ENCODE results near the gene MT1A. TPM values are rescaled to one million over a fixed set of nuclear protein-coding genes. Genes with fewer than 3 reads are reported as not detected.
"Not testable (repeated sequence)": the region's sequence is repeated elsewhere in the genome, so short reads cannot be mapped to it uniquely, and the experiment has no call there.

Gene MT1A
- polyA plus RNA-seq, 3 donors from 2014 or later, result not detected

DNA sequence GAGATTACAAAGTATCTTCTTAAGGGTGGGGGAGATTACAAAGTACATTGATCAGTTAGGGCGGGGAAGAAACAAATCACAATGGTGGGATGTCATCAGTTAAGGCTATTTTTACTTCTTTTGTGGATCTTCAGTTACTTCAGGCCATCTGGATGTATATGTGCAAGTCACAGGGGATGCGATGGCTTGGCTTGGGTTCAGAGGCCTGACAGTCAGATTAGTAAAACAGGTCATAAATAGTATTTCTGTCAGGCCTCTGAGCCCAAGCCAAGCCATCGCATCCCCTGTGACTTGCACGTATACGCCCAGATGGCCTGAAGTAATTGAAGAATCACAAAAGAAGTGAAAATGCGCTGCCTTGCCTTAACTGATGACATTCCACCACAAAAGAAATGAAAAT is 36.1 kb downstream of the MT1A start:
- peaks cover 17 to 28% (median 20%) of the 10 kb centered on the region in 3 donors for H3K27me3 Mint-ChIP-seq (ENCODE audit: low read depth in 3 of 3)
- H3K9me3 Mint-ChIP-seq, H3K27ac Mint-ChIP-seq, H3K36me3 Mint-ChIP-seq, H3K4me3 Mint-ChIP-seq, DNase-seq: not testable (repeated sequence)
- peaks cover 12 to 13% of the 10 kb centered on the region in 2 donors for H3K4me1 Mint-ChIP-seq

DNA sequence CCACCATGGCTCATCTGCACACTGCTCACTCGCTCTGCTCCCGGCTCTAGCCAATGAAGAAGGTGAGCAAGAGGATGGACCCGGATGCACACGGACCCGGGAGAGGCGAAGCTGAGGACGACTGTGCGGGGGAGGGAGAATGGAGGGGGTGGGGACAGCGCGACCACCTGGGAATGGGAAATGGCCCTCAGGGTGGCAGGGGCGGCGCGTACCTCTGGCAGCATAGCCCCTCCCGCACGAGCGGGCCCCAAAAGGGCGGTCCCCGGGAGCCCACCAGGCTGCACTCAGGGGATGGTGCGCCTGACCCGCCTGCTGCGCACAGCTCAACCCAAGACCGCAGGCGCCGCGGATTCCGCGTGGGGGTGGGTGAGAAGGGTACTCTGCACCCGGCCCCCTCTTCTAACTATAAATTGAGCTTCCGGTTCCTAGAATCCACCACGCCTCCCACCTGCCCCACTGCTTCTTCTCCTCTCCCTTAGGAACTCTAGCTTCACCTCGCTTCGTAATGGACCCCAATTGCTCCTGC is 37.3 kb downstream of the MT1A start:
- H3K9me3 Mint-ChIP-seq, result no peaks in the 10 kb centered on the region
- H3K27me3 Mint-ChIP-seq (ENCODE audit: low read depth in 3 of 3), result peaks cover 14 to 28% (median 18%) of the 10 kb centered on the region in 3 donors
- DNase-seq, result peak in 2 of 3 donors; percentile 40 to 45
- peaks cover 12 to 13% of the 10 kb centered on the region in 2 donors for H3K4me1 Mint-ChIP-seq
- H3K4me3 Mint-ChIP-seq, result peak overlapping the region; percentile 42 to 84 (median 65)
- no peak overlapping the region for H3K27ac Mint-ChIP-seq
- H3K36me3 Mint-ChIP-seq, result no peaks in the 10 kb centered on the region

DNA sequence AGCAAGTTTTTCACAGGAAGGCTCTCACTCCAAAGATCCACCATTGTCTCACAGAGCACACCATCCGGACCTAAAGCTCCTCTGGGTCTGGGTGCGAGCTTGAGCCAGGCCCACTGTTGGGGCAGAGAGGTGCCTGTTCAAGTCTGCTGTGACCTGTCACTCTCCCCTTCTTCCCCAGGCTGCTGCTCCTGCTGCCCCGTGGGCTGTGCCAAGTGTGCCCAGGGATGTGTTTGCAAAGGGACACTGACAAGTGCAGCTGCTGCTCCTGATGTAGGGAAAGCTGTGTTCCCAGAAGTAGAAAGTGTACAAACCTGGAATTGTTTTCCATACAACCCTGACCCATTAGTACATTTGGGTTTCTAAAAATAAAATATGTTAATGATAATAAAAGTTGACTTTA is 39.0 kb downstream of the MT1A start:
- no peaks in the 10 kb centered on the region for H3K9me3 Mint-ChIP-seq
- H3K4me1 Mint-ChIP-seq, result peaks cover 21 to 26% of the 10 kb centered on the region in 2 donors
- peaks cover 13 to 20% (median 14%) of the 10 kb centered on the region in 3 donors for H3K27me3 Mint-ChIP-seq (ENCODE audit: low read depth in 3 of 3)
- no peak overlapping the region for H3K27ac Mint-ChIP-seq
- DNase-seq, result no peak
- H3K36me3 Mint-ChIP-seq, result no peaks in the 10 kb centered on the region
- H3K4me3 Mint-ChIP-seq, result no peak overlapping the region

DNA sequence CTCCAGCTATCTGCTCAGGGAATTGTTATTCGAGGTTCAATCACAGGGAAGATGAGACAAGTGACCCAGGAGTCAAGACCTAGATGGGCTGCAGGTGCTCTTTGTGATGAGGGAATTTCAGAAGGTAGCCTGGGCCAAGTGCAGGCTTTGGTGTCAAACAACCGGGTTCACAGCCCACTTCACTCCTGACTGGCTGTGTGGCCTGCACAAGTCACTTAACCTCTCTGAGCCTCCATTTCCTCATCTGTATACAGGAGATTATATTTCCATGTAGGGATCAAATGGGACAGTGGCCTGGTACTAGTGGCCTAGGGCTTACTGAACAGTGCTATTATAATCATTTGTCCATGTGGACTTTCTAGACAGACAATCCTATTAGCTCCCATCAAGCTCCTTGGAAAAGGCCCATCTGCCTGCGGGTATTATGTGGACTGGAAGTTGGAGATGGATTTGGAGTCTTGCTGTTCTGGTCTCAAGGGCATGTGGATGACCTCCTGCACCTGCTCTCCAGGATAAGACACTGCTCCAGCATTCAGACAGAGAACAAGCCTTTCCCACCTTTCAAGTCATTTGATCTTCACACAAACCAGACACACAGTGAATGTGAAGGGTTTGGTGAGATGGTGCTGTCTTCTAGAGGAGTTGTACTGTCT is 40.7 kb downstream of the MT1A start:
- Mint-ChIP-seq H3K27me3 (ENCODE audit: low read depth in 3 of 3) (peaks cover 8% of the 10 kb centered on the region in 3 donors), H3K4me3 (no peak overlapping the region), H3K4me1 (peaks cover 30 to 43% of the 10 kb centered on the region in 2 donors), H3K9me3 (no peaks in the 10 kb centered on the region), H3K36me3 (peaks cover 0 to 4% (median 0%) of the 10 kb centered on the region in 3 donors), H3K27ac (no peak overlapping the region)
- DNase-seq, result no peak

DNA sequence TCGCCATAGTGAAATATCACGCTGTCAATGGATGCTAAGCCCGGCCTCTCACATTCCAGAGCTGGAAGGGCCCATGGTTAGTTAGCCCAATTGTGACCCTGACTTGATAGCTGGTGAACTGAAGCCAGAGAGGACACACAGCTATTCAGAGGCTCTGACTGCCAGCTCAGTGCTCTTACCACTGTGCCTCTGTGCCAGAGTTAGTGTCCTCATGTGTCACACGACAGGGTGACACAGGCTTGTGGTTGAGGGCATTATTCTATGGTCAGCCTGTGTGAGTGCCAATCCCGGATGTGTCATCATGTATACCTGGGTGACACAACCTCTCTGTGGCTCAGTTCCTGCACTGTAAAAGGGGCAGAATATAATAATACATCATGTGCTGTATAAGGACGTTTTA is 41.4 kb downstream of the MT1A start:
- peaks cover 29 to 44% of the 10 kb centered on the region in 2 donors for H3K4me1 Mint-ChIP-seq
- DNase-seq, result no peak
- no peak overlapping the region for H3K27ac Mint-ChIP-seq
- peaks cover 0 to 4% (median 0%) of the 10 kb centered on the region in 3 donors for H3K36me3 Mint-ChIP-seq
- H3K27me3 Mint-ChIP-seq (ENCODE audit: low read depth in 3 of 3), result peaks cover 5 to 7% (median 7%) of the 10 kb centered on the region in 3 donors
- H3K4me3 Mint-ChIP-seq, result no peak overlapping the region
- H3K9me3 Mint-ChIP-seq, result no peaks in the 10 kb centered on the region

DNA sequence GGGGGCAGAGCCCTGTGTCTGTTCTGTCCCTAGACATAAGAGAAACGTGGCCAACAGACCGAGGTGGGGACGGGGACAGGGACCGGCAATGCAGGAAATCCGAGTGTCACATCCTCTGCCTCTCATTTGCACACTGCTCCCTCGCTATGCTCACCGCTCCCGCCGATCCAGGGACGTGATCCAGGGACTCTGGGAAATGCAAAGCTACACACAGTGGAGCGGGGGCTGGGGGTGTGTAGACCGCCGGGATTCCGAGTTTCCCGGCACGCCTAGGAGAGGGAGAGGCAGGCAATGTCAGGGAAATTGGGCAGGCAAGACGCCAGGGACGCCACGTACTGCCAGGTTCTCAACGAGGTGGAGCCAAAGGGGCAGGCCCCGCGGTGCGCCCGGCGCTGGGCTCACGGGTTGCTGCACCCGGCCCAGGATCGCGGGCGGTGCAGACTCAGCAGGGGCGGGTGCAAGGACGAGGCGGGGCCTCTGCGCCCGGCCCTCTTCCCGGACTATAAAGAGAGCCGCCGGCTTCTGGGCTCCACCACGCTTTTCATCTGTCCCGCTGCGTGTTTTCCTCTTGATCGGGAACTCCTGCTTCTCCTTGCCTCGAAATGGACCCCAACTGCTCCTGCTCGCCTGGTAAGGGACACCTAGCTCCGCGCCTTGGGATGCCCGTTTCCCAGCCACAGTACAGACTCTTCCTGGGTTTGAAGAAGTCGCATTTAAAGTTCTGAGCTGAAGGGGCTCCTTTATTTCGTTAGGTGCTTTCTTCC is 43.7 kb downstream of the MT1A start, which contains the start of gene MT1X:
Gene MT1X (plus strand): TSS at position 532 of the 764 bp plus-strand sequence. CDS start 71 bp downstream, at position 603.
- Mint-ChIP-seq H3K36me3 (peaks cover 0 to 8% (median 3%) of the 10 kb centered on the region in 3 donors), H3K9me3 (no peaks in the 10 kb centered on the region), H3K27me3 (ENCODE audit: low read depth in 3 of 3) (peaks cover 2 to 3% (median 3%) of the 10 kb centered on the region in 3 donors), H3K4me3 (peak within 1 kb of the TSS; percentile 93 to 97 (median 95)), H3K27ac (peak within 1 kb of the TSS; percentile 82 to 93 (median 88)), H3K4me1 (peaks cover 20 to 32% of the 10 kb centered on the region in 2 donors)
- DNase-seq, result peak; percentile 74 to 86 (median 85)

DNA sequence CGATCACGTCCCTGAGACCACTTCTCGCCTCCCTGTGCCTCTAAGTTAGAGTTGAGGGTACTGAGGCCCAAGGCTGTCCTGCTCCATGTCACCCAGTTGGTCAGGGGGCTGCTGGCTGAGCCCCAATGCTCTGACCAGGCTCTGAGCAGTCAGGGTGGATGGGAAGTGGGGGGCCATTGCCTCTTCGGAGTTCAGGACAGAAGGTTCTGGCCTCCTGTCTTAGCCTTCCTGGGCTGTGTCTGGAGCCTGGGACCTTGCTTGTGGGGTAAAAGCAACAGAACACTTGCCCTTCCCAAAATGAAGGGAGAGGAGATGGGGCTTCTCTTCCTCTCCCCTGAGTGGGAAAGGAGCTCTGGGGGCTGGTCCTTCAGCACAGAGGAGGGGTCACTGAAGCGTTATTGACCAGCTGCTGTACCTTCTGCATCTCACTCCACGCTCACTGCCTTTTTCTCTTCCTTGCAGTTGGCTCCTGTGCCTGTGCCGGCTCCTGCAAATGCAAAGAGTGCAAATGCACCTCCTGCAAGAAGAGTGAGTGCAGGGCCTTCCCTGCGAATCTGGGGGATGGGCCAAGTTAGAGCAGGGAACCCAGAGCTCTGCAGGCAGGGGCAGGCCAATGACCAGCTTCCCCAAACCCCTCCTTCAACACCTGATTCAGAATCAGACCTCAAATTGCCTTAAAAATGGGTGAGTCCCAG is 44.4 kb downstream of the MT1A start:
- Mint-ChIP-seq H3K4me1 (peaks cover 20 to 32% of the 10 kb centered on the region in 2 donors), H3K9me3 (no peaks in the 10 kb centered on the region), H3K27ac (peak overlapping the region; percentile 68 to 93 (median 87)), H3K4me3 (peak overlapping the region; percentile 93 to 97 (median 95)), H3K27me3 (ENCODE audit: low read depth in 3 of 3) (peaks cover 1 to 3% (median 3%) of the 10 kb centered on the region in 3 donors), H3K36me3 (peaks cover 0 to 8% (median 3%) of the 10 kb centered on the region in 3 donors)
- no peak for DNase-seq

DNA sequence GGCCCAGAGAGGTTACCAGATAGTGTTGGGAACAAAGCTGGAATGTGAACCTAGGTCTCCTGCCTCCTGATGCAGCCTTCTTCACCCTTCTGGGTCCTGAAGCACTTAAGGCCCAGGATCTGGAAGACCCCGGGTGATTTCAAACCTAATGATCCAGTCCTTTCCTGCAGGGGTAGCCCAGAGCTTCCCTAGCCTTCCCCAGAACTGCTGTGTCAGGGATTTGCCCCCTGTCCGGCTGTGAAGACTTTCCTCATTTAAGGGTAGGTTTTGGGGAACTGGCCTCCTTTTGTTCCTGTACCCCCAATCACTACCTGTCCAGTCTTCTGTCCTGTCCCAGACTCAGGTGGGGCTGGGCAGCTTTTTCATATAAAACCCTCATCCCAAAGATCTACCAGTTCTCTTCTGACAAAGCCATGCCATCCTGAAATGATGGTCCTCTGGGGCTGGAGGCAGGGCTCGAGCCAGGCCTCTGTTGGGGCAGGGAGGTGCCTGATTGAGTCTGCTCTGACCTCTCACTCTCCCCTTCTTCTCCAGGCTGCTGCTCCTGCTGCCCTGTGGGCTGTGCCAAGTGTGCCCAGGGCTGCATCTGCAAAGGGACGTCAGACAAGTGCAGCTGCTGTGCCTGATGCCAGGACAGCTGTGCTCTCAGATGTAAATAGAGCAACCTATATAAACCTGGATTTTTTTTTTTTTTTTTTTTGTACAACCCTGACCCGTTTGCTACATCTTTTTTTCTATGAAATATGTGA is 45.1 kb downstream of the MT1A start:
- peak overlapping the region; percentile 39 to 97 (median 93) for H3K4me3 Mint-ChIP-seq
- no peak for DNase-seq
- H3K4me1 Mint-ChIP-seq, result peaks cover 20 to 32% of the 10 kb centered on the region in 2 donors
- peak overlapping the region in 2 of 6 donors; percentile 35 to 83 for H3K27ac Mint-ChIP-seq
- H3K36me3 Mint-ChIP-seq, result peaks cover 0 to 8% (median 3%) of the 10 kb centered on the region in 3 donors
- H3K9me3 Mint-ChIP-seq, result no peaks in the 10 kb centered on the region
- H3K27me3 Mint-ChIP-seq (ENCODE audit: low read depth in 3 of 3), result peaks cover 0 to 3% (median 3%) of the 10 kb centered on the region in 3 donors

DNA sequence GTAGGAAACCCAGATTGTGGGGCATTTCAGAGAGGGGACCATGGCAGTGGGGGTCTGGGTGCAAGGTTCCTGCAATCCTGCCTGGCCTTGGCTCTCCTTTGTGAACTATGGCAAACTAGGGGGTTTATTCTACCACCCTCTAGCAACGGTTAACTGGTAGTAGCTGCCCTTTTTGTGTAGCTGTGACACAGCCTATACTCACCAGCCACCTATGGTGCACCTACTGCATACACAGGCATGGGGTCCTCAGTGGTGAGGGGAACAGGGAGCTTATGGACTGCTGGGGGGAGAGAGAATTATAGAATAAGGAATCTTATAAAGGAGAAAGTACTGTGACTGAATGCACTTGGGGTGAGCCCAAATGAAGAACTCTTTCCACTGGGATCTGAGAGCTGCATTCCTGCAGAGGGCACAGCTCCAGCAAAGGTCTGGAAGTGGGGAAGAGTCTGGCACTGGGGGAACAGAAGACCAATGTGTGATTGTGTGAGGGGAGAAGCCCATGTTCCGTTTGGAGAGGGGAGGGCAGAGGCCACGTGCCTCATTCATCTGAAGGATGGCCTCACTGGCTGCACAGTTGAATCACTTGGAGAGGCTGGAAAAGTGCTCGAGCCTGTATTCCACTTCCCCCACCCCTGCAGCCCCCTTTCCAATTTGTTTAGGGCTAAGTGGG is 45.9 kb downstream of the MT1A start:
- no peak overlapping the region for H3K27ac Mint-ChIP-seq
- peak overlapping the region in 3 of 5 donors; percentile 93 to 95 (median 93) for H3K4me3 Mint-ChIP-seq
- peaks cover 0 to 8% (median 3%) of the 10 kb centered on the region in 3 donors for H3K36me3 Mint-ChIP-seq
- peaks cover 2 to 3% (median 3%) of the 10 kb centered on the region in 3 donors for H3K27me3 Mint-ChIP-seq (ENCODE audit: low read depth in 3 of 3)
- DNase-seq, result no peak
- peaks cover 20 to 32% of the 10 kb centered on the region in 2 donors for H3K4me1 Mint-ChIP-seq
- no peaks in the 10 kb centered on the region for H3K9me3 Mint-ChIP-seq

DNA sequence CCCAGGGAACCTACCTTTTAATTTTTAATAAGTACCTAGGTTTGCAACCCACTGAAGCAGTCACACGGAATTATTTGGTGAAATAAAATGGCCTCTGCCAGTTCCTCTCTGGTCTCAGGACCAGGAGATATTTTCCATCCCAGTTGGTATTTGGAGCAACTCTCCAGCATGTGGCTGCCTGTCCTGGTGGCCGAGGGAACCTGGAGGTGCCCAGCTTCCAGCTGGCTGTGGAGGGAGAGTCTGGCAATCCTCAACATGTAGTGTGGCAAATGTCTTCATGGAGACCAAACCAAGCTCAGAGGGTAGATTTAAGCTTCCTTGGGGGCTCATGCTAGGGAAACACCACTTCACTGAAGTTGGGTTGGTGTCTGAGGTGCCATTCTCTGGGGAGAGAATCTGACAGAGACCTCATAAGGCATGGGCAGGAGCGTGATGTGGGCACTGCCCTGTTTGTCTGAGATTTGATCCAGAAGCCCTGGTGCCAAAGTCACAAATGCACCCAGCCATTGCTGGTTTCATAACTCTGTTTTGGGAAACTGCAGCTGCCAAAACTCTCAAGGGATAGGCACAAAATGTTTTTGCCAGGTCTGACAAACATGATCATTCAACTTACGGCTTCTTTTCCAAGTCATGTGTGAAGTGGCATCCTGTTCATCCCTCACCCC is 46.6 kb downstream of the MT1A start:
- Mint-ChIP-seq H3K36me3 (peaks cover 0 to 8% (median 3%) of the 10 kb centered on the region in 3 donors), H3K27ac (no peak overlapping the region), H3K4me3 (no peak overlapping the region), H3K27me3 (ENCODE audit: low read depth in 3 of 3) (peaks cover 2 to 4% (median 3%) of the 10 kb centered on the region in 3 donors), H3K4me1 (peaks cover 20 to 32% of the 10 kb centered on the region in 2 donors), H3K9me3 (no peaks in the 10 kb centered on the region)
- no peak for DNase-seq

DNA sequence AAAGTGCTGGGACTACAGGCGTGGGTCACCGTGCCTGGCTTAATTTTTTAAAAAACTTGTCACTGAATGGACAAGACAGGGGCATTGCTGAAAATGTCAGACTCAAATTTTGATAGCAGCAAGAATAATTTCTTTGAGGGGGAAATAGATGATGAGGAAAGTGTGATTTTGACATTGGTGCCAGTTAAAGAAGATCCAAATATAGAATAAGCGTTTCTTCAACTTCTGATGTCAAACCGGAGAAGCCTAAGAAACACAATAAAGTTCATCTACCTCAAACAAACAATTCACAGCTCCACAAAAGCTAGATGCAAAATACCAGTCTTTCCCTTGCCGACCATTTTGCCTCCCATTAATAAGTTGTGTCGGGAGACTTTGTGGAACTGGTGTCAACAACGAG is 48.3 kb downstream of the MT1A start:
- Mint-ChIP-seq H3K36me3 (peaks cover 0 to 8% (median 3%) of the 10 kb centered on the region in 3 donors), H3K4me1 (peaks cover 17 to 26% of the 10 kb centered on the region in 2 donors), H3K9me3 (no peaks in the 10 kb centered on the region), H3K27ac (peak overlapping the region in 1 of 6 donors; percentile 28), H3K4me3 (no peak overlapping the region), H3K27me3 (ENCODE audit: low read depth in 3 of 3) (peaks cover 2 to 7% (median 3%) of the 10 kb centered on the region in 3 donors)
- no peak for DNase-seq

DNA sequence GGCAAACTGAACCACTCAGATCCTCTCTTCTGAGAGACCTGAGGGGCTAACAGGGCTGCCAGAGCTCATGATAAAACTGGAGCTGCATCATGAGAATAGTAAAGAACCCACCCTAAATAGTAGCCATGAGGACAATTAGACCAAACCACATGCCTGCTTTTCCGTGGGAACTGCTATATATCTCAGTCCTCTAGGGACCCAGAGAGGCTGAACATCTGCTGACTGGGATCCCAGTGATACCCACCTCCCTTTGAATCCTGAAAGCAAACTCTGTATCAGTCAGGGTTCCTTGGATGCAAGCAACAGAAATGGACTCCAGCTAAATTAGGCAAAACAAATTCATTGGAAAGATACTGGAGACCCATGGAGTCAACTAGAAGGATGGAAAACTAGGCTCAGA is 50.3 kb downstream of the MT1A start:
- H3K36me3 Mint-ChIP-seq, result peaks cover 0 to 8% (median 3%) of the 10 kb centered on the region in 3 donors
- no peaks in the 10 kb centered on the region for H3K9me3 Mint-ChIP-seq
- H3K27ac Mint-ChIP-seq, result no peak overlapping the region
- H3K4me1 Mint-ChIP-seq, result peaks cover under 1 to 6% of the 10 kb centered on the region in 2 donors
- peaks cover 2 to 7% (median 2%) of the 10 kb centered on the region in 3 donors for H3K27me3 Mint-ChIP-seq (ENCODE audit: low read depth in 3 of 3)
- no peak overlapping the region for H3K4me3 Mint-ChIP-seq
- DNase-seq, result no peak

Measured in immature natural killer cell (primary cell).